GM23338 (cell line): ENCODE results near the gene HBZ. TPM values are rescaled to one million over a fixed set of nuclear protein-coding genes. Genes with fewer than 3 reads are reported as not detected.

Experiments used
- ATAC-seq: fragments of 200-7000 bp; cut with Tn5 transposase; 3 replicates; pipeline ENCODE4 v1.9.1; 2020
- DNase-seq: peaks from one replicate; pipeline ENCODE4 v3.0.0-alpha.2; 2015; ENCODE audit warnings: low spot score
- H2AFZ ChIP-seq: fragments of 200-600 bp; sonication (generic); 2 replicates; pipeline ENCODE4 v1.8.0; 2016; ENCODE audit warnings: antibody characterized with exemption, mild to moderate bottlenecking, moderate library complexity
- H3F3A ChIP-seq: fragments of 200-600 bp; sonication (generic); replicated peaks from 2 replicates; pipeline ENCODE4 v1.8.0; 2017; ENCODE audit warnings: antibody characterized with exemption, mixed run types, low read depth
- H3K27ac ChIP-seq: fragments of 200-600 bp; sonication (generic); 2 replicates; pipeline ENCODE4 v1.6.1; 2016; ENCODE audit warnings: low read depth
- H3K27me3 ChIP-seq: fragments of 200-600 bp; sonication (generic); 2 replicates; pipeline ENCODE4 v1.8.0; 2016; ENCODE audit warnings: mild to moderate bottlenecking, mixed run types, moderate library complexity; ENCODE audit not compliant: insufficient read depth
- H3K36me3 ChIP-seq: fragments of 200-600 bp; sonication (generic); 2 replicates; pipeline ENCODE4 v1.8.0; 2016; ENCODE audit warnings: mild to moderate bottlenecking; ENCODE audit not compliant: insufficient read depth
- H3K4me1 ChIP-seq: fragments of 200-600 bp; sonication (generic); 2 replicates; pipeline ENCODE4 v1.8.0; 2016; ENCODE audit warnings: mild to moderate bottlenecking, moderate library complexity; ENCODE audit not compliant: insufficient read depth
- H3K4me2 ChIP-seq: fragments of 200-600 bp; sonication (generic); 2 replicates; pipeline ENCODE4 v1.7.1; 2017; ENCODE audit warnings: mixed run types
- H3K4me3 ChIP-seq: fragments of 200-600 bp; sonication (generic); 2 replicates; pipeline ENCODE4 v1.6.1; 2016; ENCODE audit warnings: mixed run types
- H3K79me2 ChIP-seq: fragments of 200-600 bp; sonication (generic); replicated peaks from 2 replicates; pipeline ENCODE4 v1.8.0; 2017; ENCODE audit warnings: mild to moderate bottlenecking; ENCODE audit not compliant: insufficient read depth
- H3K9me2 ChIP-seq: fragments of 200-600 bp; sonication (generic); 2 replicates; pipeline ENCODE4 v1.8.0; 2017; ENCODE audit not compliant: insufficient read depth
- H4K20me1 ChIP-seq: fragments of 200-600 bp; sonication (generic); replicated peaks from 2 replicates; pipeline ENCODE4 v1.8.0; 2017; ENCODE audit warnings: mild to moderate bottlenecking; ENCODE audit not compliant: insufficient read depth
- H3K27ac Mint-ChIP-seq: 2 replicates; pipeline ENCODE4 v1.8.0; 2020; ENCODE audit warnings: inconsistent platforms, mild to moderate bottlenecking, moderate library complexity, mixed read lengths
- H3K27me3 Mint-ChIP-seq: 3 replicates; pipeline ENCODE4 v1.8.0; 2022; ENCODE audit warnings: low read depth, mild to moderate bottlenecking, moderate library complexity, mixed read lengths, inconsistent platforms; ENCODE audit not compliant: insufficient read depth, poor library complexity
- H3K36me3 Mint-ChIP-seq: 3 replicates; pipeline ENCODE4 v1.8.0; 2021; ENCODE audit warnings: low read depth, mild to moderate bottlenecking, inconsistent platforms, moderate library complexity, mixed read lengths
- H3K4me1 Mint-ChIP-seq: 3 replicates; pipeline ENCODE4 v1.8.0; 2020; ENCODE audit warnings: mild to moderate bottlenecking, inconsistent platforms, mixed read lengths
- H3K4me3 Mint-ChIP-seq: 3 replicates; pipeline ENCODE4 v1.8.0; 2021; ENCODE audit warnings: moderate library complexity, mild to moderate bottlenecking, inconsistent platforms, mixed read lengths
- H3K9me3 Mint-ChIP-seq: 3 replicates; pipeline ENCODE4 v1.8.0; 2020; ENCODE audit warnings: moderate library complexity, mild to moderate bottlenecking, inconsistent platforms, mixed read lengths
- CREB1 ChIP-seq: fragments of 250-450 bp; sonication (Bioruptor Pico); IDR thresholded peaks from 2 replicates; pipeline ENCODE4 v1.5.0; 2020; ENCODE audit warnings: low read depth, mild to moderate bottlenecking, moderate library complexity
- EZH2 ChIP-seq: fragments of 200-600 bp; sonication (generic); IDR thresholded peaks from one replicate; pipeline ENCODE4 v1.8.0; 2017; ENCODE audit warnings: antibody characterized with exemption, mild to moderate bottlenecking, low read depth; ENCODE audit not compliant: unreplicated experiment
- JUNB ChIP-seq: IDR thresholded peaks from one replicate; pipeline ENCODE4 v1.6.1; 2016; ENCODE audit warnings: antibody characterized with exemption; ENCODE audit not compliant: unreplicated experiment
- NANOG ChIP-seq: IDR thresholded peaks from 2 replicates; pipeline ENCODE4 v1.6.1; 2016; ENCODE audit warnings: antibody characterized with exemption, borderline replicate concordance
- STAT1 ChIP-seq: IDR thresholded peaks from one replicate; pipeline ENCODE4 v1.6.1; 2016; ENCODE audit warnings: antibody characterized with exemption; ENCODE audit not compliant: unreplicated experiment
- ZNF114 ChIP-seq: fragments of 250-450 bp; sonication (Bioruptor Pico); IDR thresholded peaks from 2 replicates; pipeline ENCODE4 v1.5.0; 2020; ENCODE audit warnings: mild to moderate bottlenecking, moderate library complexity
- ZNF331 ChIP-seq: fragments of 250-450 bp; sonication (Bioruptor Pico); IDR thresholded peaks from 2 replicates; pipeline ENCODE4 v1.5.0; 2020; ENCODE audit warnings: low read depth, mild to moderate bottlenecking, moderate library complexity
- polyA plus RNA-seq: library from polyadenylated mRNA; unstranded; fragments of >200 nt; fragmentation: Nextera tagmentation; extraction: Ambion mirVana; gene quantifications from 2 replicates; pipeline ENCODE4 v1.2.1, GENCODE V29; 2016
- total RNA-seq: library from RNA; depleted of rRNA; stranded (reverse); fragments of >200 nt; shearing (Covaris generic); gene quantifications from 2 replicates; pipeline ENCODE4 v1.2.3, GENCODE V29; 2014
- TF ChIP-seq, protein P1 (sequence below), 2 experiments: fragments of 200-600 bp in 1 of 2; sonication (generic) in 1 of 2; conservative IDR thresholded peaks; 2 replicates each; pipeline versions ENCODE4 v1.5.1 to v1.6.1; 2016 to 2017; ENCODE audit warnings: antibody characterized with exemption in 2 of 2, low read depth in 2 of 2, mild to moderate bottlenecking in 2 of 2, moderate library complexity in 1 of 2
- TF ChIP-seq, protein P2 (sequence below): IDR thresholded peaks from one replicate; pipeline ENCODE4 v1.6.1; 2018; ENCODE audit warnings: antibody characterized with exemption; ENCODE audit not compliant: unreplicated experiment
- TF ChIP-seq, protein P3 (sequence below): IDR thresholded peaks from 2 replicates; pipeline ENCODE4 v1.6.1; 2016; ENCODE audit warnings: antibody characterized with exemption

Gene HBZ
- total and polyA plus RNA-seq, 2 experiments from 2014 or later = 0.39 TPM; not detected in 1

DNA sequence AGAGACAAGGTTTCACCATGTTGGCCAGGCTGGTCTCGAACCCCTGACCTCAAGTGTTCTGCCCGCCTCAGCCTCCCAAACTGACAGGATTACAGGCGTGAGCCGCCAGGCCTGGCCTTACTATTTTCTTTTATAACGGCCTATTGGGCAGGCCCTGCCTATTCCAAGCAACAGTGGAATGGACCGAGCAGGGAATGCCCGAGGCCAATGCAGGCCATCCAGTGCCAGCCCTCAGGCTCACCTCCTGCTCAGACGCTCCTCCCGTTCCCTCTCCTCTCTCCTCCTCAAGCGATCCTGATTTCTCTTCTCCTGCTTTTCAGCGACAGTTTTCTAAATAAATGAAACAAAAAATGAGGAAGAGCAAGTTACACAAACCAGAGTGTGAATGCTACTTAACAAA lies 40.2 kb downstream of the HBZ start:
- no peak for ATAC-seq
- no peak overlapping the region for H2AFZ ChIP-seq
- H3K4me1 ChIP-seq = no peaks in the 10 kb centered on the region
- Mint-ChIP-seq H3K36me3 (peaks cover 90% of the 10 kb centered on the region), H3K4me3 (no peak overlapping the region), H3K27ac (no peak overlapping the region), H3K27me3 (peaks cover 2% of the 10 kb centered on the region), H3K4me1 (no peaks in the 10 kb centered on the region), H3K9me3 (no peaks in the 10 kb centered on the region)
- H3K79me2 ChIP-seq = peaks cover 15% of the 10 kb centered on the region; the same call in 1 of the 2 replicates
- H3K27me3 ChIP-seq = no peaks in the 10 kb centered on the region
- peaks cover 45% of the 10 kb centered on the region for H3F3A ChIP-seq
- H3K36me3 ChIP-seq = peaks cover 87% of the 10 kb centered on the region
- H3K9me2 ChIP-seq = no peaks in the 10 kb centered on the region
- no peak for DNase-seq
- no peak overlapping the region for H3K4me2 ChIP-seq
- H4K20me1 ChIP-seq = peaks cover 13% of the 10 kb centered on the region
- H3K4me3 ChIP-seq = no peak overlapping the region
- H3K27ac ChIP-seq = no peak overlapping the region
- no peak for TF ChIP-seq EZH2
- TF ChIP-seq, protein P1, sequence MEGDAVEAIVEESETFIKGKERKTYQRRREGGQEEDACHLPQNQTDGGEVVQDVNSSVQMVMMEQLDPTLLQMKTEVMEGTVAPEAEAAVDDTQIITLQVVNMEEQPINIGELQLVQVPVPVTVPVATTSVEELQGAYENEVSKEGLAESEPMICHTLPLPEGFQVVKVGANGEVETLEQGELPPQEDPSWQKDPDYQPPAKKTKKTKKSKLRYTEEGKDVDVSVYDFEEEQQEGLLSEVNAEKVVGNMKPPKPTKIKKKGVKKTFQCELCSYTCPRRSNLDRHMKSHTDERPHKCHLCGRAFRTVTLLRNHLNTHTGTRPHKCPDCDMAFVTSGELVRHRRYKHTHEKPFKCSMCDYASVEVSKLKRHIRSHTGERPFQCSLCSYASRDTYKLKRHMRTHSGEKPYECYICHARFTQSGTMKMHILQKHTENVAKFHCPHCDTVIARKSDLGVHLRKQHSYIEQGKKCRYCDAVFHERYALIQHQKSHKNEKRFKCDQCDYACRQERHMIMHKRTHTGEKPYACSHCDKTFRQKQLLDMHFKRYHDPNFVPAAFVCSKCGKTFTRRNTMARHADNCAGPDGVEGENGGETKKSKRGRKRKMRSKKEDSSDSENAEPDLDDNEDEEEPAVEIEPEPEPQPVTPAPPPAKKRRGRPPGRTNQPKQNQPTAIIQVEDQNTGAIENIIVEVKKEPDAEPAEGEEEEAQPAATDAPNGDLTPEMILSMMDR (conservative IDR thresholded peaks at IDR 0.05; ENCODE audit: low read depth in 2 of 2) = no peak
- TF ChIP-seq NANOG = no peak
- no peak for TF ChIP-seq ZNF114 (CRISPR knock-in tag)
- TF ChIP-seq STAT1 = no peak
- TF ChIP-seq, protein P2, sequence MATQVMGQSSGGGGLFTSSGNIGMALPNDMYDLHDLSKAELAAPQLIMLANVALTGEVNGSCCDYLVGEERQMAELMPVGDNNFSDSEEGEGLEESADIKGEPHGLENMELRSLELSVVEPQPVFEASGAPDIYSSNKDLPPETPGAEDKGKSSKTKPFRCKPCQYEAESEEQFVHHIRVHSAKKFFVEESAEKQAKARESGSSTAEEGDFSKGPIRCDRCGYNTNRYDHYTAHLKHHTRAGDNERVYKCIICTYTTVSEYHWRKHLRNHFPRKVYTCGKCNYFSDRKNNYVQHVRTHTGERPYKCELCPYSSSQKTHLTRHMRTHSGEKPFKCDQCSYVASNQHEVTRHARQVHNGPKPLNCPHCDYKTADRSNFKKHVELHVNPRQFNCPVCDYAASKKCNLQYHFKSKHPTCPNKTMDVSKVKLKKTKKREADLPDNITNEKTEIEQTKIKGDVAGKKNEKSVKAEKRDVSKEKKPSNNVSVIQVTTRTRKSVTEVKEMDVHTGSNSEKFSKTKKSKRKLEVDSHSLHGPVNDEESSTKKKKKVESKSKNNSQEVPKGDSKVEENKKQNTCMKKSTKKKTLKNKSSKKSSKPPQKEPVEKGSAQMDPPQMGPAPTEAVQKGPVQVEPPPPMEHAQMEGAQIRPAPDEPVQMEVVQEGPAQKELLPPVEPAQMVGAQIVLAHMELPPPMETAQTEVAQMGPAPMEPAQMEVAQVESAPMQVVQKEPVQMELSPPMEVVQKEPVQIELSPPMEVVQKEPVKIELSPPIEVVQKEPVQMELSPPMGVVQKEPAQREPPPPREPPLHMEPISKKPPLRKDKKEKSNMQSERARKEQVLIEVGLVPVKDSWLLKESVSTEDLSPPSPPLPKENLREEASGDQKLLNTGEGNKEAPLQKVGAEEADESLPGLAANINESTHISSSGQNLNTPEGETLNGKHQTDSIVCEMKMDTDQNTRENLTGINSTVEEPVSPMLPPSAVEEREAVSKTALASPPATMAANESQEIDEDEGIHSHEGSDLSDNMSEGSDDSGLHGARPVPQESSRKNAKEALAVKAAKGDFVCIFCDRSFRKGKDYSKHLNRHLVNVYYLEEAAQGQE = no peak

DNA sequence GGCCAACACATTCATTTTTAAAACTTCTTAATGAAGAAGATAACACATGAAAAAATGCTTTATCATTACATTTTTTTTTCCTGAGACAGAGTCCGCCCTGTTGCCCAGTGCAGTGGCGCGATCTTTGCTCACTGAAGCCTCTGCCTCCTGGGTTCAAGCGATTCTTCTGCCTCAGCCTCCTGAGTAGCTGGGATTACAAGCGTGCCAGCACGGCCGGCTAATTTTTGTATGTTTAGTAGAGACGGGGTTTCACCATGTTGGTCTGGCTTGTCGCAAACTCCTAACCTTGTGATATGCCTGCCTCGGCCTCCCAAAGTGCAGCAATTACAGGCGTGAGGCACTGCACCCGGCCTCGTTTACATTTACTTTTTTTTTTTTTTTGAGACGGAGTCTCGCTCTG lies 41.0 kb downstream of the HBZ start:
- Mint-ChIP-seq H3K9me3 (no peaks in the 10 kb centered on the region), H3K4me1 (no peaks in the 10 kb centered on the region), H3K27ac (no peak overlapping the region), H3K36me3 (peaks cover 93% of the 10 kb centered on the region), H3K27me3 (peaks cover 2% of the 10 kb centered on the region), H3K4me3 (no peak overlapping the region)
- H4K20me1 ChIP-seq = peaks cover 16% of the 10 kb centered on the region
- H3F3A ChIP-seq = peaks cover 43% of the 10 kb centered on the region
- ATAC-seq = no peak
- H3K27ac ChIP-seq = no peak overlapping the region
- H3K79me2 ChIP-seq = peaks cover 15% of the 10 kb centered on the region; the same call in 1 of the 2 replicates
- DNase-seq = no peak
- no peak overlapping the region for H2AFZ ChIP-seq
- H3K4me1 ChIP-seq = no peaks in the 10 kb centered on the region
- no peaks in the 10 kb centered on the region for H3K9me2 ChIP-seq
- no peak overlapping the region for H3K4me2 ChIP-seq
- H3K36me3 ChIP-seq = peaks cover 88% of the 10 kb centered on the region
- H3K27me3 ChIP-seq = no peaks in the 10 kb centered on the region
- no peak overlapping the region for H3K4me3 ChIP-seq
- TF ChIP-seq JUNB (no peak), ZNF331 (CRISPR knock-in tag) (no peak), CREB1 (CRISPR knock-in tag) (no peak), NANOG (no peak)
- TF ChIP-seq, protein P2 = no peak
- TF ChIP-seq, protein P3, sequence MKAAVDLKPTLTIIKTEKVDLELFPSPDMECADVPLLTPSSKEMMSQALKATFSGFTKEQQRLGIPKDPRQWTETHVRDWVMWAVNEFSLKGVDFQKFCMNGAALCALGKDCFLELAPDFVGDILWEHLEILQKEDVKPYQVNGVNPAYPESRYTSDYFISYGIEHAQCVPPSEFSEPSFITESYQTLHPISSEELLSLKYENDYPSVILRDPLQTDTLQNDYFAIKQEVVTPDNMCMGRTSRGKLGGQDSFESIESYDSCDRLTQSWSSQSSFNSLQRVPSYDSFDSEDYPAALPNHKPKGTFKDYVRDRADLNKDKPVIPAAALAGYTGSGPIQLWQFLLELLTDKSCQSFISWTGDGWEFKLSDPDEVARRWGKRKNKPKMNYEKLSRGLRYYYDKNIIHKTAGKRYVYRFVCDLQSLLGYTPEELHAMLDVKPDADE = no peak
